Measurements from ENCODE around the gene FAM222B. TPM values are rescaled to one million over a fixed set of nuclear protein-coding genes. Genes with fewer than 3 reads are reported as not detected.

FAM222B gene
- total RNA-seq, 1 donor from 2014 or later, result 7.1 TPM

DNA sequence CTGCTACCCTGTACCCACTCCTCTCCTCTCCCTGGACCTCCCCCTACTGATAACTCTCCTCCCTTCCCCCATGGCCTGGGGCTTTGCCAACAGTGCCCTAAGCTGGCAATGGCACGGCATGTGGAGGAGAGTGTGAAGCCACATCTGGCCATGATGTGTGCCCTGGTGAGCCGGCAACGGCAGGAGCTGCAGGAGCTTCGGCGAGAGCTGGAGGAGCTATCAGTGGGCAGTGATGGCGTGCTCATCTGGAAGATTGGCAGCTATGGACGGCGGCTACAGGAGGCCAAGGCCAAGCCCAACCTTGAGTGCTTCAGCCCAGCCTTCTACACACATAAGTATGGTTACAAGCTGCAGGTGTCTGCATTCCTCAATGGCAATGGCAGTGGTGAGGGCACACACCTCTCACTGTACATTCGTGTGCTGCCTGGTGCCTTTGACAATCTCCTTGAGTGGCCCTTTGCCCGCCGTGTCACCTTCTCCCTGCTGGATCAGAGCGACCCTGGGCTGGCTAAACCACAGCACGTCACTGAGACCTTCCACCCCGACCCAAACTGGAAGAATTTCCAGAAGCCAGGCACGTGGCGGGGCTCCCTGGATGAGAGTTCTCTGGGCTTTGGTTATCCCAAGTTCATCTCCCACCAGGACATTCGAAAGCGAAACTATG is 93.6 kb downstream of the FAM222B start:
- Mint-ChIP-seq H3K4me1 (peaks cover 27% of the 10 kb centered on the region), H3K4me3 (peak overlapping the region; percentile 70), H3K36me3 (peaks cover 9% of the 10 kb centered on the region), H3K27me3 (ENCODE audit: insufficient read depth, low read depth) (peaks cover 2% of the 10 kb centered on the region), H3K27ac (no peak overlapping the region), H3K9me3 (no peaks in the 10 kb centered on the region)
- Histone ChIP-seq H3F3A (ENCODE audit: low read depth) (peaks cover 85% of the 10 kb centered on the region), H3K79me2 (ENCODE audit: low read depth) (peaks cover 56% of the 10 kb centered on the region), H3K27me3 (no peaks in the 10 kb centered on the region), H4K20me1 (ENCODE audit: low read depth) (peaks cover 68% of the 10 kb centered on the region), H3K27ac (no peak overlapping the region), H3K4me3 (no peak overlapping the region), H2AFZ (replicated peaks) (no peak overlapping the region), H3K36me3 (peaks cover 7% of the 10 kb centered on the region), H3K9ac (no peak overlapping the region), H3K9me3 (ENCODE audit: low read depth) (no peaks in the 10 kb centered on the region), H3K4me2 (no peak overlapping the region), H3K4me1 (peaks cover 16% of the 10 kb centered on the region)
- no peak for TF ChIP-seq EZH2 (IDR thresholded peaks at IDR 0.05)
- no peak for TF ChIP-seq EZH2phosphoT487 (IDR thresholded peaks at IDR 0.05)
- no peak for TF ChIP-seq CTCF (IDR thresholded peaks at IDR 0.05)
- DNase-seq (ENCODE audit: low spot score), result no peak

- Mint-ChIP-seq H3K27me3 (ENCODE audit: insufficient read depth, low read depth) (peaks cover 2% of the 10 kb centered on the region), H3K9me3 (no peaks in the 10 kb centered on the region), H3K36me3 (peaks cover 9% of the 10 kb centered on the region), H3K4me3 (peak overlapping the region; percentile 62), H3K4me1 (peaks cover 29% of the 10 kb centered on the region), H3K27ac (no peak overlapping the region)
- Histone ChIP-seq H3K4me3 (no peak overlapping the region), H3K4me1 (peaks cover 16% of the 10 kb centered on the region), H3K4me2 (no peak overlapping the region), H3K9ac (no peak overlapping the region), H3K27me3 (no peaks in the 10 kb centered on the region), H3K79me2 (ENCODE audit: low read depth) (peaks cover 57% of the 10 kb centered on the region), H2AFZ (replicated peaks) (no peak overlapping the region), H4K20me1 (ENCODE audit: low read depth) (peaks cover 68% of the 10 kb centered on the region), H3F3A (ENCODE audit: low read depth) (peaks cover 90% of the 10 kb centered on the region), H3K9me3 (ENCODE audit: low read depth) (no peaks in the 10 kb centered on the region), H3K36me3 (peaks cover 7% of the 10 kb centered on the region), H3K27ac (no peak overlapping the region)
- TF ChIP-seq EZH2 (IDR thresholded peaks at IDR 0.05) (no peak), CTCF (IDR thresholded peaks at IDR 0.05) (no peak), EZH2phosphoT487 (IDR thresholded peaks at IDR 0.05) (no peak)
- no peak for DNase-seq (ENCODE audit: low spot score)
Measured at GRCh38 chr17:28747801-28748750, 94.5 kb downstream of the FAM222B start.

- Mint-ChIP-seq H3K36me3 (peaks cover 4% of the 10 kb centered on the region), H3K27me3 (ENCODE audit: insufficient read depth, low read depth) (peaks cover 4% of the 10 kb centered on the region), H3K27ac (no peak overlapping the region), H3K4me3 (no peak overlapping the region), H3K4me1 (peaks cover 31% of the 10 kb centered on the region), H3K9me3 (no peaks in the 10 kb centered on the region)
- H2AFZ ChIP-seq (replicated peaks), result no peak overlapping the region
- peak overlapping the region; percentile 41 for H3K27ac ChIP-seq
- H3K4me1 ChIP-seq, result peaks cover 16% of the 10 kb centered on the region
- peaks cover 68% of the 10 kb centered on the region for H4K20me1 ChIP-seq (ENCODE audit: low read depth)
- no peak overlapping the region for H3K9ac ChIP-seq
- TF ChIP-seq EZH2phosphoT487 (IDR thresholded peaks at IDR 0.05) (no peak), CTCF (IDR thresholded peaks at IDR 0.05) (no peak), EZH2 (IDR thresholded peaks at IDR 0.05) (no peak)
- peak overlapping the region; percentile 88 for H3K4me2 ChIP-seq
- peaks cover 57% of the 10 kb centered on the region for H3K79me2 ChIP-seq (ENCODE audit: low read depth)
- H3K9me3 ChIP-seq (ENCODE audit: low read depth), result no peaks in the 10 kb centered on the region
- peaks cover 7% of the 10 kb centered on the region for H3K36me3 ChIP-seq
- DNase-seq (ENCODE audit: low spot score), result no peak
- peak overlapping the region; percentile 78 for H3K4me3 ChIP-seq
- H3F3A ChIP-seq (ENCODE audit: low read depth), result peaks cover 88% of the 10 kb centered on the region
- no peaks in the 10 kb centered on the region for H3K27me3 ChIP-seq
Measured at GRCh38 chr17:28747051-28747691, 95.4 kb downstream of the FAM222B start.
